HEK293 (cell line): ENCODE measurements around the gene ASXL3.
A peak's percentile ranks its signal among the peaks of the same experiment; 100 is the strongest.

ENCODE experiments used
- BCL11A ChIP-seq: fragments of 450-650 bp; formaldehyde crosslinking; IDR thresholded peaks from 2 replicates; pipeline ENCODE4 v1.5.1; 2016; ENCODE audit warnings: low read depth, missing biosample characterization, missing genetic modification characterization
- HOXC10 ChIP-seq: sonication (generic); formaldehyde crosslinking; IDR thresholded peaks from 2 replicates; pipeline ENCODE4 v1.8.1; 2023; ENCODE audit warnings: mild to moderate bottlenecking, missing genetic modification reagents
- MEIS1 ChIP-seq: sonication (generic); formaldehyde crosslinking; IDR thresholded peaks from 2 replicates; pipeline ENCODE4 v1.8.1; 2022; ENCODE audit warnings: missing genetic modification reagents, mild to moderate bottlenecking, borderline replicate concordance
- PBX3 ChIP-seq: sonication (generic); formaldehyde crosslinking; IDR thresholded peaks from 2 replicates; pipeline ENCODE4 v1.8.1; 2022; ENCODE audit warnings: mild to moderate bottlenecking, moderate library complexity, missing genetic modification reagents
- PRDM1 ChIP-seq: fragments of 450-650 bp; formaldehyde crosslinking; IDR thresholded peaks from 2 replicates; pipeline ENCODE4; 2016; ENCODE audit warnings: missing biosample characterization, missing genetic modification characterization
- PRDM4 ChIP-seq: fragments of 450-650 bp; formaldehyde crosslinking; IDR thresholded peaks from 2 replicates; pipeline ENCODE4 v1.5.1; 2017; ENCODE audit warnings: missing biosample characterization, missing genetic modification characterization
- PRDM6 ChIP-seq: fragments of 450-650 bp; formaldehyde crosslinking; IDR thresholded peaks from 2 replicates; pipeline ENCODE4 v1.5.1; 2017; ENCODE audit warnings: missing biosample characterization, missing genetic modification characterization
- ZBTB1 ChIP-seq: fragments of 450-650 bp; formaldehyde crosslinking; IDR thresholded peaks from 2 replicates; pipeline ENCODE4 v1.5.1; 2016; ENCODE audit warnings: missing biosample characterization, missing genetic modification characterization
- ZBTB11 ChIP-seq: fragments of 450-650 bp; formaldehyde crosslinking; conservative IDR thresholded peaks from 2 replicates; pipeline ENCODE4 v1.5.1; 2016; ENCODE audit warnings: low read depth, missing biosample characterization, missing genetic modification characterization
- ZBTB20 ChIP-seq: fragments of 450-650 bp; formaldehyde crosslinking; IDR thresholded peaks from 2 replicates; pipeline ENCODE4 v1.5.1; 2016; ENCODE audit warnings: missing biosample characterization, missing genetic modification characterization
- ZEB2 ChIP-seq: fragments of 450-650 bp; formaldehyde crosslinking; IDR thresholded peaks from 2 replicates; pipeline ENCODE4 v1.5.1; 2016; ENCODE audit warnings: missing biosample characterization, missing genetic modification characterization
- ZNF114 ChIP-seq: fragments of 450-650 bp; formaldehyde crosslinking; IDR thresholded peaks from 2 replicates; pipeline ENCODE4 v1.5.0; 2017; ENCODE audit warnings: missing biosample characterization, missing genetic modification characterization
- ZNF132 ChIP-seq: fragments of 450-650 bp; formaldehyde crosslinking; IDR thresholded peaks from 2 replicates; pipeline ENCODE4 v1.5.1; 2017; ENCODE audit warnings: missing biosample characterization, missing genetic modification characterization, borderline replicate concordance
- ZNF146 ChIP-seq: fragments of 450-650 bp; formaldehyde crosslinking; IDR thresholded peaks from 2 replicates; pipeline ENCODE4 v1.5.1; 2016; ENCODE audit warnings: missing biosample characterization, missing genetic modification characterization
- ZNF148 ChIP-seq: fragments of 450-650 bp; formaldehyde crosslinking; IDR thresholded peaks from 2 replicates; pipeline ENCODE4 v1.5.0; 2017; ENCODE audit warnings: missing biosample characterization, missing genetic modification characterization, borderline replicate concordance
- ZNF26 ChIP-seq: fragments of 450-650 bp; formaldehyde crosslinking; IDR thresholded peaks from 2 replicates; pipeline ENCODE4 v1.5.1; 2016; ENCODE audit warnings: missing biosample characterization, missing genetic modification characterization
- ZNF488 ChIP-seq: fragments of 450-650 bp; formaldehyde crosslinking; IDR thresholded peaks from 2 replicates; pipeline ENCODE4 v1.5.1; 2016; ENCODE audit warnings: missing biosample characterization, missing genetic modification characterization
- ZNF514 ChIP-seq: fragments of 450-650 bp; formaldehyde crosslinking; IDR thresholded peaks from 2 replicates; pipeline ENCODE4 v1.5.1; 2016; ENCODE audit warnings: missing biosample characterization, missing genetic modification characterization
- ZNF521 ChIP-seq: fragments of 450-650 bp; formaldehyde crosslinking; IDR thresholded peaks from 2 replicates; pipeline ENCODE4 v1.5.1; 2017; ENCODE audit warnings: missing biosample characterization, mild to moderate bottlenecking, missing genetic modification characterization
- ZNF544 ChIP-seq: fragments of 450-650 bp; formaldehyde crosslinking; IDR thresholded peaks from 2 replicates; pipeline ENCODE4 v1.5.0; 2017; ENCODE audit warnings: missing biosample characterization, missing genetic modification characterization
- ZNF558 ChIP-seq: fragments of 450-650 bp; formaldehyde crosslinking; IDR thresholded peaks from 2 replicates; pipeline ENCODE4 v1.5.1; 2016; ENCODE audit warnings: missing biosample characterization, missing genetic modification characterization
- ZNF585B ChIP-seq: fragments of 450-650 bp; formaldehyde crosslinking; IDR thresholded peaks from 2 replicates; pipeline ENCODE4 v1.5.1; 2016; ENCODE audit warnings: missing biosample characterization, missing genetic modification characterization
- ZNF660 ChIP-seq: fragments of 450-650 bp; IDR thresholded peaks from 2 replicates; pipeline ENCODE4 v1.5.1; 2018; ENCODE audit warnings: missing biosample characterization, mild to moderate bottlenecking, missing genetic modification characterization
- ZNF747 ChIP-seq: fragments of 450-650 bp; formaldehyde crosslinking; IDR thresholded peaks from 2 replicates; pipeline ENCODE4 v1.5.1; 2016; ENCODE audit warnings: missing biosample characterization, missing genetic modification characterization
- ZNF791 ChIP-seq: fragments of 450-650 bp; formaldehyde crosslinking; IDR thresholded peaks from 2 replicates; pipeline ENCODE4 v1.5.1; 2016; ENCODE audit warnings: missing biosample characterization, missing genetic modification characterization

The ASXL3 gene

GRCh38 chr18:33577685-33578517 is at the start of gene ASXL3 (continued):
- TF ChIP-seq PRDM6 (tag by site-specific recombination) (no peak), ZNF132 (tag by site-specific recombination) (no peak), ZNF791 (no peak), ZNF558 (no peak), ZNF747 (no peak), ZNF544 (tag by site-specific recombination) (no peak), ZNF514 (no peak), ZEB2 (tag by site-specific recombination) (peak; percentile 63), ZNF146 (tag by site-specific recombination) (no peak), PRDM4 (tag by site-specific recombination) (peak; percentile 28; the same call in 1 of the 2 replicates), ZBTB11 (tag by site-specific recombination) (peak; percentile 46; the same call in 1 of the 2 replicates), ZBTB1 (tag by site-specific recombination) (0 out of 2 replicates have a peak, but pooled peaks have one; percentile 70), ZNF660 (tag by site-specific recombination) (no peak), ZNF114 (tag by site-specific recombination) (no peak), PBX3 (CRISPR knock-in tag) (no peak), HOXC10 (CRISPR knock-in tag) (no peak), ZNF521 (no peak), ZNF148 (tag by site-specific recombination) (no peak), ZNF26 (tag by site-specific recombination) (no peak), ZNF585B (tag by site-specific recombination) (no peak), ZNF488 (tag by site-specific recombination) (no peak), BCL11A (no peak), PRDM1 (tag by site-specific recombination) (no peak), ZBTB20 (tag by site-specific recombination) (peak; percentile 85), MEIS1 (no peak)
